SJCRH30 (cell line): ENCODE data around the gene LRP5. TPM values are rescaled to one million over a fixed set of nuclear protein-coding genes. Genes with fewer than 3 reads are reported as not detected.
A peak's percentile ranks its signal among the peaks of the same experiment; 100 is the strongest.
"Not testable (repeated sequence)": the region's sequence is repeated elsewhere in the genome, so short reads cannot be mapped to it uniquely, and the experiment has no call there.

Experiments used
- DNase-seq, 2 experiments: peaks; one replicate each; pipeline ENCODE4 v3.0.0-alpha.2; 2015 to 2020
- H3K27ac ChIP-seq: fragments of 250-450 bp; sonication (Bioruptor Pico); 2 replicates; pipeline ENCODE4 v1.5.1; 2020; ENCODE audit warnings: mild to moderate bottlenecking, moderate library complexity
- H3K27me3 ChIP-seq: fragments of 250-450 bp; sonication (Bioruptor Pico); 2 replicates; pipeline ENCODE4 v1.5.1; 2020; ENCODE audit warnings: mild to moderate bottlenecking, moderate library complexity
- H3K36me3 ChIP-seq: fragments of 250-450 bp; sonication (Bioruptor Pico); 2 replicates; pipeline ENCODE4 v1.5.1; 2020; ENCODE audit warnings: mild to moderate bottlenecking, moderate library complexity
- H3K4me1 ChIP-seq: fragments of 250-450 bp; sonication (Bioruptor Pico); 2 replicates; pipeline ENCODE4 v1.5.1; 2020; ENCODE audit warnings: mild to moderate bottlenecking, moderate library complexity
- H3K4me3 ChIP-seq: fragments of 250-450 bp; sonication (Bioruptor Pico); 2 replicates; pipeline ENCODE4 v1.5.1; 2020; ENCODE audit warnings: mild to moderate bottlenecking, moderate library complexity
- H3K9me3 ChIP-seq: fragments of 250-450 bp; sonication (Bioruptor Pico); replicated peaks from 2 replicates; pipeline ENCODE4 v1.5.1; 2020; ENCODE audit warnings: mild to moderate bottlenecking, moderate library complexity
- total RNA-seq: library from RNA; depleted of rRNA; stranded (reverse); fragments of >200 nt; shearing (Covaris generic); gene quantifications from 2 replicates; pipeline ENCODE4 v1.2.3, GENCODE V29; 2014

Gene LRP5
- total RNA-seq, 1 experiment from 2014 or later: 46.5 TPM

DNA sequence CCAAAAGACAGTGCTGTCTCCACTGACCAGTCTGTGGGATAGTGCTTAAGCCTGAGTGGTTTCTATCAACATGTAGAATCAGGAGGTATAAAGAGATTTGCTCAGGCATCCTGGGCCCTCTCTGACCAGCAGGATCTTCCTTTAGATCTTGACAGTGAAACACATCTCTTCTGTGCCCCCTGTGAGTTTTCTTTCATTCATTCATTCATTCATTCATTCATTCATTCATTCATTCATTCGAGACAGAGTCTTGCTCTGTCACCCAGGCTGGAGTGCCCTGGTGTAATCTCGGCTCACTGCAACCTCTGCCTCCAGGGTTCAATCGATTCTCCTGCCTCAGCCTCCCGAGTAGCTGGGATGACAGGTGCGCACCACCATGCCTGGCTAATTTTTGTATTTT, 121.8 kb downstream of the LRP5 start:
- DNase-seq, H3K27me3 ChIP-seq, H3K4me3 ChIP-seq, H3K27ac ChIP-seq, H3K9me3 ChIP-seq: not testable (repeated sequence)
- peaks cover 11% of the 10 kb centered on the region for H3K4me1 ChIP-seq
- peaks cover 69% of the 10 kb centered on the region for H3K36me3 ChIP-seq

DNA sequence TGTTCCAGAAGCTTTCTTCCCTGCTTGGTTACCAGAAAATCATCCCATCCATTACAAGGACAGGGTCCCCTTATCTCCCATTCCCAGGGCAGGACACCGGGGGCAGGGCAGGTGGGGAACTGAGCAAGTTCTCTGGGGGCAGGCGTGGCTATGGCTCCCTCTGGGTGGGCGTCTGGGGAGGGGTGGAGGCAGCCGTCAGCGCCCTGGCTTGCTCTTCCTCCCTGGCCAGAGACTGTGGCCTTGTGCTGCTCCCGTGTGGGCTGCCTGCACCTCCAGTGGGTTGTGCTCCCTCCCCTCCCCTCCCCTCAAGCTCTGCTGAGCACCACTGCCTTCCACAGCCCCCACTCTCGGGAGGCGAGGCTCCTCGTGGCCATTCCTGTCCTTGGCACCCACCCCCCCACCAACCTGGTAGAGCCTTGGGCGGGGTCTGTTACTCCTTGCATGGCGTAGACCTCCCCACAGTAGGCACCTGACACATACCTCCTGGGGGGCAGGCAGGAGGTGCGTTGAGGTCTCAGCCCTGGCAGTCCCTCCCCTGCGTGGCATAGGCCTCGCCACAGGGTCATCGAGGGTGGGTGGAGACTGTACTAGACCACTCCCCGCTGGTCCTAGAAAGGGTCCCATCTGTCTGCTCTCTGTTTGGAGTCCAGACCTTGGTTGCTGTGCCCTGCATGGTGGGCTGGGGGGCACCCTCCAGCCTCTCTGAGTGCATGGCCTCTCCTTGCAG, 123.9 kb downstream of the LRP5 start:
- Histone ChIP-seq H3K36me3 (peaks cover 59% of the 10 kb centered on the region), H3K4me1 (peaks cover 22% of the 10 kb centered on the region), H3K4me3 (no peak overlapping the region)

DNA sequence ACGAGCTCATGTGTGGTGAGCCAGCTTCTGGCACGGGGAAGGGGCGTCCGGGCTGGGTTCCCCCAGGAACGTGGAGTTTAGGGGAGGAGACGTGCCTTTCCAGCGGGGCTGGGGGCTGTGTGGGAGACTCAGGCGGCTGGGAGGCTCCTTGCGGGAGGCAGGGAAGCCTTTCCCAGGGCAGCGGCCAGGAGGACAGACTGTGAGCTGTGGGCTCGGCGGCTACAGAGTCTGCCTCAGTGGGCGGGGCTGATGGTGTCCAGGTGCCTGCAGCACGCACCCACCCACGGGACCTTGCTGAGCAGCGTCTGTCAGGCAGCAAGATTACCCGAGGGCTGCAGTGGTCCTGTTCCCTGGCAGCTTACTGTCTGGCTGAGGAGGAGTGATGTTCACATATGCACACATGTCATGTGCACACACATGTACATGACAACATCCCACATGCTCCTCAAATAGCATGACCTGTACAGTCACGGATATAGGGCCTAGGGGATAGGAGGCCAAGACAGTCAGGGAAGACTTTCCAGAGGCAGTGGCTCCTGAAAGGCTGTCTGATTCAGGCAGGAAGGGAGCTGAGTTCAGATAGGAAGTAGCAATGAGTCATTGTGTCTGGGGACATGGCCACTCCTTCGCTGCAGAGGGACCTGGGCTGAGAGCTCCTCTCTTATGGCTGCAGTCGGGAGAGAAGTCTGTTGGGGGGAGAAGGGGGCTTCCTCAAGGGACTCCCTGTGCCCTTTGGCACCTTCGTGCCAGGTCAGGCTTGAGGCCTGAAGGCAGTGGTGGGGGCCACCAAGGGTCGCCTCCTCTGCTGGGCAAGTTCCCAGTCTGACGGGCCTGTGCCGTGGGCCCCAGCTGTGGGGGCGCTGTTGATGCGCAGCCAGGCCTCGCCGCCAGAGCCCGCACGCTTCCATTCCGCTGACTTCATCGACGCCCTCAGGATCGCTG, 124.9 kb downstream of the LRP5 start:
- Histone ChIP-seq H3K27ac (no peak overlapping the region), H3K36me3 (peaks cover 54% of the 10 kb centered on the region), H3K4me3 (no peak overlapping the region), H3K9me3 (no peaks in the 10 kb centered on the region), H3K27me3 (no peaks in the 10 kb centered on the region), H3K4me1 (peaks cover 26% of the 10 kb centered on the region)
- DNase-seq: no peak

More for the DNA sequence above, 123.9 kb downstream of the LRP5 start:
- Histone ChIP-seq H3K9me3 (no peaks in the 10 kb centered on the region), H3K27ac (no peak overlapping the region), H3K27me3 (no peaks in the 10 kb centered on the region)
- DNase-seq: no peak

DNA sequence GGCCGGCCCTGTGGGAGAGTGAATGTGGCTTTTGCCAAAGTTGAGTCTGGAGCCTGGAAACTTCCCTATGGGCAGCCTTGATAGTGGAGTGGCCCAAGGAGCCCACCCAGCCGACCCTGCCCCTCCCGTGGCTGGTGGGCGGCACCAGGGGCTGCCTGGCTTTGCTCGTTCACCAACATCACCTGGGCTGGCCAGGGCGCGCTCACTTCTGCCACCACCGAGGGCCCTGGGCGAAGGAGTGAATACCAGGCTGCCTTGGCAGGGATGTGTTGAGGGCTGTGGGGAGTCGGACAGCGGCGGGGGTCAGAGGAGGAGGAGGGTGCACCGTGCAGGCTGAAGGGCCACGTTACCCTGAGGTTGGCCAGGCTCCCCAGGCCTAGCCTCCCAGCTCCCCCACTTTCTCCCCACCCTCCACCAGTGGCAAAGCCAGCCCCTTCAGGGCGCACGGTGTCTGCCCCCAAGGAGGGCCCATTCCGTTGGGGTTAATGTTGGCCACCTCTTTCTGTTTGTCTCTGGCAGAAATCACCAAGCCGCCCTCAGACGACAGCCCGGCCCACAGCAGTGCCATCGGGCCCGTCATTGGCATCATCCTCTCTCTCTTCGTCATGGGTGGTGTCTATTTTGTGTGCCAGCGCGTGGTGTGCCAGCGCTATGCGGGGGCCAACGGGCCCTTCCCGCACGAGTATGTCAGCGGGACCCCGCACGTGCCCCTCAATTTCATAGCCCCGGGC, 125.7 kb downstream of the LRP5 start:
- no peak for DNase-seq
- H3K9me3 ChIP-seq: no peaks in the 10 kb centered on the region
- no peak overlapping the region for H3K4me3 ChIP-seq
- no peaks in the 10 kb centered on the region for H3K27me3 ChIP-seq
- H3K4me1 ChIP-seq: peaks cover 21% of the 10 kb centered on the region
- H3K27ac ChIP-seq: no peak overlapping the region
- H3K36me3 ChIP-seq: peaks cover 49% of the 10 kb centered on the region

DNA sequence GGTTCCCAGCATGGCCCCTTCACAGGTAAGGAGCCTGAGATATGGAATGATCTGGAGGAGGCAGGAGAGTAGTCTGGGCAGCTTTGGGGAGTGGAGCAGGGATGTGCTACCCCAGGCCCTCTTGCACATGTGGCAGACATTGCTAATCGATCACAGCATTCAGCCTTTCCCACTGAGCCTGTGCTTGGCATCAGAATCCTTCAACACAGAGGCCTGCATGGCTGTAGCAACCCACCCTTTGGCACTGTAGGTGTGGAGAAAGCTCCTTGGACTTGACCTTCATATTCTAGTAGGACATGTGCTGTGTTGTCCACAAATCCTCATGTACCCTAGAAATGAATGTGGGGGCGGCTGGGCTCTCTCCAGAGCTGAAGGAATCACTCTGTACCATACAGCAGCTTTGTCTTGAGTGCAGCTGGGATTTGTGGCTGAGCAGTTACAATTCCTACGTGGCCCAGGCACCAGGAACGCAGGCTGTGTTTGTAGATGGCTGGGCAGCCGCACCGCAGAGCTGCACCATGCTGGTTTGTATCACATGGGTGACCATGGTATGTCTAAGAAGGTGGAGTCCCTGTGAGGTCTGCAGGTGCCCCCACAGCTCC, 126.4 kb downstream of the LRP5 start:
- no peak overlapping the region for H3K27ac ChIP-seq
- no peaks in the 10 kb centered on the region for H3K9me3 ChIP-seq
- H3K36me3 ChIP-seq: peaks cover 42% of the 10 kb centered on the region
- no peak overlapping the region for H3K4me3 ChIP-seq
- no peaks in the 10 kb centered on the region for H3K27me3 ChIP-seq
- DNase-seq: no peak
- peaks cover 21% of the 10 kb centered on the region for H3K4me1 ChIP-seq

DNA sequence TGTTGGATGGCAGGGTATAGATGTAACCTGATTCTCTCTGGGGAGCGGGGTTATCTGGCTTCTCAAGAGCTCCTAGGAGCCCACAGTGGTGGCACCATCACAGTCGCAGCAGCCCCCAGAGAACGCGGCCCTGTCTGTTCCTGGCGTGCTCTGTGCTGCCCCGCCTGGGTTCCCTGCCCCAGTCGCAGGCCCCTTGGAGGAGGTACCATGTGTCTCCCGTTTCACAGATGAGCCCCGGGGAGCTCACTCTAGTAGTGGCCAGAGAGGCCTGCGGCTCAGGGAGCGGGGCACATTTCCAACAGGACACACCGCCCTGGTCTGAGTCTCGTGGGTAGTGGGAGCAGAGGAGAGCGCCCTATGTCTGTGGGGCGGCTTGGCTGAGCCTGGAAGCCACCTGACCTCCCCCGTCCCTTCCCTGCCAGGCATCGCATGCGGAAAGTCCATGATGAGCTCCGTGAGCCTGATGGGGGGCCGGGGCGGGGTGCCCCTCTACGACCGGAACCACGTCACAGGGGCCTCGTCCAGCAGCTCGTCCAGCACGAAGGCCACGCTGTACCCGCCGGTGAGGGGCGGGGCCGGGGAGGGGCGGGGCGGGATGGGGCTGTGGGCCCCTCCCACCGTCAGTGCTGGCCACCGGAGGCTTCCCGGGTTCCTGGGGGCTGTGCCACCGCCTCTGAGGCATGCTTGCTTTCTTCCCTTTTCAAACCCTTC, 127.1 kb downstream of the LRP5 start:
- Histone ChIP-seq H3K27ac (no peak overlapping the region), H3K4me3 (no peak overlapping the region), H3K36me3 (peaks cover 34% of the 10 kb centered on the region), H3K4me1 (peaks cover 21% of the 10 kb centered on the region), H3K27me3 (no peaks in the 10 kb centered on the region), H3K9me3 (no peaks in the 10 kb centered on the region)
- DNase-seq: no peak

DNA sequence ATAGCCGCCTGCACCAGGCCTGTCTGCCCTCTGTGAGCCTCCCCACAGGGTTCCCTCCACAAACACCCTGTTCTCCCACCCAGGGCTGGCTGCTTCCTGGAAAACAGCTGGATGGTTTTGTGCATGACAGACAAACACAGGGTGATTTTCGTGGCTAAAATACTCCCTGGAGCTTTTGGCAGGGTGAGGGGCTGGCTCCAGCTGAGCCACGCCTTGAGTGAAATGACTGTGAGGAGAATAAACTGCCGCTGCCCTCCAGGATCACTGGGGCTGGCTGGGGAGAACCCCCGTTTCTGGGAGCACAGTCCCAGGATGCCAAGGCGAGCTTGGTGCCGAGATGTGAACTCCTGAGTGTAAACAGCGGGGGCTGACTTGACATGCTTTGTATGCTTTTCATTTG, 127.8 kb downstream of the LRP5 start:
- Histone ChIP-seq H3K27ac (no peak overlapping the region), H3K27me3 (no peaks in the 10 kb centered on the region), H3K4me1 (peaks cover 21% of the 10 kb centered on the region), H3K4me3 (no peak overlapping the region), H3K9me3 (no peaks in the 10 kb centered on the region), H3K36me3 (peaks cover 29% of the 10 kb centered on the region)
- no peak for DNase-seq

DNA sequence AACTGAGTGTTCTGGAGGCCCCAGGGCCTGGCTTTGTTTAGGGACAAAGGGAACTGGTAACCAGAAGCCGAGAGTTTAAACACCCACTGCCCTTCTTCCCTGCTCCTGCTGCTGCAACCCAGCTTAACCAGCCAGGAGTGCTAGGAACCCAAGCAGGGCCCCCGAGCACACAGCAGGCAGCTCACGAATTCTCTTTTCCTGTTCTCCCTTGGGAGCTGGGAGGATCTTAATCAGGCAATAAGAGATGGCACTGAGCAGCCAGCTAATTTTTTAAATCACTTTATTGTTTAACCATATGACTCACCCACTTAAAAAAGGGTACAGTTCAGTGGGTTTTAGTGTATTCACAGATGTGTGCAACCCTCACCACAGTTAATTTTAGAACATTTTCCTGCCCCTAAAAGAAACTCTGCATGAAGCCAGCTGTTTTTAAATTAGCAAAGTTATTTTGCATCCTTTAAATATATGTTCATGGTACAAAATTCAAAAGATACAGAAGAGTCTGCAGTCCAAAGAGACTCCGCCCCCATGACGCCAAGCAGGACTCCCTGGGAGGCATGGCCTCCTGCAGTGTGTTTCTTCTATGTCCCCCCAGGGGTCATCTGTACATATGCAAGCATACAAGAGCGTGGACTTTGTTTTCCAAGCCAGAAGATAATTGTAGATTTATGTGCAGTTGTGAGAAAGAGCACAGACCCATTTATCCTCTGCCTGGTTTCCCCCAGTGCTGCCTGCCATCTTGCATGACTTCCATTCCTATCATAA, 129.3 kb downstream of the LRP5 start:
- no peak overlapping the region for H3K27ac ChIP-seq
- no peak overlapping the region for H3K4me3 ChIP-seq
- DNase-seq: peak in 1 of 2 experiments; percentile 56
- H3K36me3 ChIP-seq: peaks cover 26% of the 10 kb centered on the region
- H3K27me3 ChIP-seq: no peaks in the 10 kb centered on the region
- peaks cover 21% of the 10 kb centered on the region for H3K4me1 ChIP-seq
- H3K9me3 ChIP-seq: no peaks in the 10 kb centered on the region

DNA sequence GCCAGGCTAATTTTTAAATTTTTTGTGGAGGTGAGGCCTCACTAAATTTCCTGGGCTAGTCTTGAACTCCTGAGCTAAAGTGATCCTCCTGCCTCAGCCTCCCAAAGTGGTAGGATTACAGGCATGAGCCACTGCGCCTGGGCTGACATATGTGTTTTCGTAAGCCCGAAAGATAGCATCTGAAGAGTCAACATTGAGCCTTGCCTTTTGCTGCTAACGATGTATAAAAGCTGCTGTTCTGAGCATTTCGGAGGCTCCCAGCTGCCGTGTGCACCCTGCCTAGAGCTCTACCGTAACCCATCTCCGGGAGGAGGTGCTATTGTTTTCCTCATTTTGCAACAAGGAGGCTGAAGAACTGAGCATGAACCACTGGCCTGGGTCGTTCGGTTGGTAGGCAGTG, 130.0 kb downstream of the LRP5 start:
- Histone ChIP-seq H3K36me3 (peaks cover 25% of the 10 kb centered on the region), H3K4me3 (no peak overlapping the region), H3K27ac (no peak overlapping the region), H3K27me3 (no peaks in the 10 kb centered on the region), H3K4me1 (peaks cover 18% of the 10 kb centered on the region), H3K9me3 (no peaks in the 10 kb centered on the region)
- DNase-seq: no peak

DNA sequence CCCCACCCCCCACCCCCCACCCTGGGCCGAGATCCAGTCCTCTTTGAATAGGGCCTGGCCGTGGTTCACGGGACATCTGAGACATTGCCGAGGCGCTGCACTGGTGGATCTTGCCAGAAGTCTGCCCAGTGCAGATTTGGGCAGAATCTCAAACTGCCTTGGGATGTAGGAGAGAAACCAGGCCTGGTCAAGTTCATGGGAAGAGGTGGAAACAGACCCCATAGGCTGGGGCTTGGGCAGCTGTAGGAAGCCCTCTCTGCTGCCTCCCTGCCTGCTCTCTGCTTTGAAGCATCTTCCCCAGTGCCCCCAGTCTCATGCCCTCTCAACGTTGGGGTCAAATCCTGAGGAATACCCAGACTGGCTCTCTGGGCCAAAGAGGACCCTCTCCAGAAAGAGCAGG, 132.2 kb downstream of the LRP5 start:
- Histone ChIP-seq H3K27ac (no peak overlapping the region), H3K27me3 (no peaks in the 10 kb centered on the region), H3K4me1 (peaks cover 18% of the 10 kb centered on the region), H3K9me3 (no peaks in the 10 kb centered on the region), H3K4me3 (no peak overlapping the region), H3K36me3 (peaks cover 19% of the 10 kb centered on the region)
- DNase-seq: no peak

DNA sequence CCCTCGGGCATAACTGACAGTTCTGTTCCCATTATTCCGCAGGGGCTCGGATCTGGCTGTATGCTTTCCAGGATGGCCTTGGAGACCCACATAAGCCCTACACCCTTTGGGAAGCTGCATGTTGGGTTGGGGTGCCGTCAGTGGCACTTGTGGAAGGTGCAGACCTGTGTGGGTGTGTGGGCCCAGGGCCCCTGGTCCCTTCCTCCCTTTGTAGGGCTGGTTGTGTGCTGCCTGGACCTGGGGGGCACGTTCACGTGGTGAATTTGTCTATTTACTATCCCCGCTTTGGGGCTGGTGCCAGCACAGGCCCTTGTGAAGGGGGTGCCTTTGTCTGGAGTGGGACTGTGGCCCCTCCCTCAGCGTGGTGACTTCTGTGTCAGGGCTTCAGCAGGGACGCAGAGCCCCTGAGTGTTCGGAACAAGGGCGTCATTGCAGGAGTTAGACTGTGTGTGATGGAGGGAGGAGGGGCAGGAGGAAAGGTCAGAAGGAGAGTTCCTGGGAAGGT, 133.2 kb downstream of the LRP5 start:
- Histone ChIP-seq H3K4me3 (no peak overlapping the region), H3K36me3 (peaks cover 15% of the 10 kb centered on the region), H3K4me1 (peaks cover 13% of the 10 kb centered on the region), H3K9me3 (no peaks in the 10 kb centered on the region), H3K27ac (no peak overlapping the region), H3K27me3 (no peaks in the 10 kb centered on the region)
- no peak for DNase-seq

DNA sequence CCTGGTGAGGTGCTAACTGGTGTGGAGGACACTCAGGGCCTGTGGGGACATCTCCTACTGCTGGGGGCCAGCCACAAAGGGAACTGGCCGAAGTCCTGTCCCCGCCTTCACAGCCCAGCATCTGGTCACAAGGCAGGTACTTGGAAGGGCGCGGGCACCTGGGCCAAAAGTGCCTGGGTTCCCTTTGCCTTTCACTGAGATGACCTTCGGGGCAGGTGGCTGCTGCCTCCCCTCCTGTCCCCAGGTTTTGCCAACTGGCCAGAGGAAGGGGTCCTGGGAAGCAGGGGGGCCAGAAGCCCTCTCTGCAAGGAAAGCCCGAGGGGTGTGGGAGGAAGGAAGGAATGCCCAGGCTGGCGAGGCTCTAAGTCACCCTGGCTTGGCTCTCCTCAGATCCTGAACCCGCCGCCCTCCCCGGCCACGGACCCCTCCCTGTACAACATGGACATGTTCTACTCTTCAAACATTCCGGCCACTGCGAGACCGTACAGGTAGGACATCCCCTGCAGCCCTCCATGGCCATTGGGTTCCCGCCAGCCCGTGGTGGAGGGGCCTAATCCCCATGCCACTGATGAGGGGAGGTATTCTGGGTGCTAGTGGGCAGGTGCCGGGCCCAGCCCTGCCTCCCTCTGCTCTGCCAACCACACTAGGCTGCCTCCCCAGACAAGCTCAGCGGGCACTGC, 133.8 kb downstream of the LRP5 start:
- H3K27me3 ChIP-seq: no peaks in the 10 kb centered on the region
- H3K4me1 ChIP-seq: peaks cover 8% of the 10 kb centered on the region
- H3K36me3 ChIP-seq: peaks cover 15% of the 10 kb centered on the region
- H3K27ac ChIP-seq: no peak overlapping the region
- DNase-seq: no peak
- no peak overlapping the region for H3K4me3 ChIP-seq
- H3K9me3 ChIP-seq: no peaks in the 10 kb centered on the region
